IMR-90 (cell line): ENCODE measurements around the gene FBXW7.

Source experiments
- CEBPB ChIP-seq: IDR thresholded peaks from 2 replicates; pipeline ENCODE4 v1.6.1; 2012; ENCODE audit warnings: low read depth, low read length, improper control_type of control experiment
- CHD1 ChIP-seq: IDR thresholded peaks from 2 replicates; pipeline ENCODE4 v1.6.1; 2012; ENCODE audit warnings: low read depth, low read length, improper control_type of control experiment
- MAFK ChIP-seq: IDR thresholded peaks from 2 replicates; pipeline ENCODE4 v1.6.1; 2012; ENCODE audit warnings: low read depth, low read length, improper control_type of control experiment
- MAZ ChIP-seq: IDR thresholded peaks from 2 replicates; pipeline ENCODE4 v1.6.1; 2012; ENCODE audit warnings: low read depth, mild to moderate bottlenecking, low read length, improper control_type of control experiment, moderate library complexity, borderline replicate concordance
- NFE2L2 ChIP-seq: fragments of 150-350 bp; IDR thresholded peaks from 2 replicates; pipeline ENCODE4 v1.6.1; 2016; ENCODE audit warnings: low read depth, mild to moderate bottlenecking, low read length
- POLR2A ChIP-seq: IDR thresholded peaks from 2 replicates; pipeline ENCODE4 v1.6.1; 2012; ENCODE audit warnings: mild to moderate bottlenecking, low read depth, low read length
- RAD21 ChIP-seq: IDR thresholded peaks from 2 replicates; pipeline ENCODE4 v1.6.1; 2012; ENCODE audit warnings: low read length, improper control_type of control experiment
- RCOR1 ChIP-seq: IDR thresholded peaks from 2 replicates; pipeline ENCODE4 v1.6.1; 2012; ENCODE audit warnings: mild to moderate bottlenecking, low read length, improper control_type of control experiment; ENCODE audit not compliant: insufficient replicate concordance
- RFX5 ChIP-seq: IDR thresholded peaks from 2 replicates; pipeline ENCODE4 v1.8.0; 2012; ENCODE audit warnings: low read depth, mild to moderate bottlenecking, low read length, moderate library complexity
- SMC3 ChIP-seq: fragments of 150-350 bp; IDR thresholded peaks from 2 replicates; pipeline ENCODE4 v1.6.1; 2016; ENCODE audit warnings: low read depth, mild to moderate bottlenecking, antibody characterized with exemption, low read length, moderate library complexity
- TF ChIP-seq, protein P1 (sequence below): conservative IDR thresholded peaks from 2 replicates; pipeline ENCODE4 v1.5.1; 2012; ENCODE audit warnings: mild to moderate bottlenecking, low read depth, low read length, improper control_type of control experiment
- TF ChIP-seq, protein P2 (sequence below): fragments of 150-350 bp; IDR thresholded peaks from 2 replicates; pipeline ENCODE4 v1.6.1; 2017; ENCODE audit warnings: mild to moderate bottlenecking, antibody characterized with exemption, low read length, low read depth
- TF ChIP-seq, protein P3 (sequence below): fragments of 150-350 bp; IDR thresholded peaks from 2 replicates; pipeline ENCODE4 v1.6.1; 2016; ENCODE audit warnings: low read depth, mild to moderate bottlenecking, low read length, moderate library complexity, borderline replicate concordance

- TF ChIP-seq POLR2A (no peak), SMC3 (no peak), MAZ (no peak), CEBPB (no peak), RAD21 (no peak), RFX5 (no peak), RCOR1 (no peak), NFE2L2 (no peak), CHD1 (no peak), MAFK (no peak)
- TF ChIP-seq, protein P1, sequence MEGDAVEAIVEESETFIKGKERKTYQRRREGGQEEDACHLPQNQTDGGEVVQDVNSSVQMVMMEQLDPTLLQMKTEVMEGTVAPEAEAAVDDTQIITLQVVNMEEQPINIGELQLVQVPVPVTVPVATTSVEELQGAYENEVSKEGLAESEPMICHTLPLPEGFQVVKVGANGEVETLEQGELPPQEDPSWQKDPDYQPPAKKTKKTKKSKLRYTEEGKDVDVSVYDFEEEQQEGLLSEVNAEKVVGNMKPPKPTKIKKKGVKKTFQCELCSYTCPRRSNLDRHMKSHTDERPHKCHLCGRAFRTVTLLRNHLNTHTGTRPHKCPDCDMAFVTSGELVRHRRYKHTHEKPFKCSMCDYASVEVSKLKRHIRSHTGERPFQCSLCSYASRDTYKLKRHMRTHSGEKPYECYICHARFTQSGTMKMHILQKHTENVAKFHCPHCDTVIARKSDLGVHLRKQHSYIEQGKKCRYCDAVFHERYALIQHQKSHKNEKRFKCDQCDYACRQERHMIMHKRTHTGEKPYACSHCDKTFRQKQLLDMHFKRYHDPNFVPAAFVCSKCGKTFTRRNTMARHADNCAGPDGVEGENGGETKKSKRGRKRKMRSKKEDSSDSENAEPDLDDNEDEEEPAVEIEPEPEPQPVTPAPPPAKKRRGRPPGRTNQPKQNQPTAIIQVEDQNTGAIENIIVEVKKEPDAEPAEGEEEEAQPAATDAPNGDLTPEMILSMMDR, result no peak
- TF ChIP-seq, protein P2, sequence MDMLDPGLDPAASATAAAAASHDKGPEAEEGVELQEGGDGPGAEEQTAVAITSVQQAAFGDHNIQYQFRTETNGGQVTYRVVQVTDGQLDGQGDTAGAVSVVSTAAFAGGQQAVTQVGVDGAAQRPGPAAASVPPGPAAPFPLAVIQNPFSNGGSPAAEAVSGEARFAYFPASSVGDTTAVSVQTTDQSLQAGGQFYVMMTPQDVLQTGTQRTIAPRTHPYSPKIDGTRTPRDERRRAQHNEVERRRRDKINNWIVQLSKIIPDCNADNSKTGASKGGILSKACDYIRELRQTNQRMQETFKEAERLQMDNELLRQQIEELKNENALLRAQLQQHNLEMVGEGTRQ, result no peak
- TF ChIP-seq, protein P3, sequence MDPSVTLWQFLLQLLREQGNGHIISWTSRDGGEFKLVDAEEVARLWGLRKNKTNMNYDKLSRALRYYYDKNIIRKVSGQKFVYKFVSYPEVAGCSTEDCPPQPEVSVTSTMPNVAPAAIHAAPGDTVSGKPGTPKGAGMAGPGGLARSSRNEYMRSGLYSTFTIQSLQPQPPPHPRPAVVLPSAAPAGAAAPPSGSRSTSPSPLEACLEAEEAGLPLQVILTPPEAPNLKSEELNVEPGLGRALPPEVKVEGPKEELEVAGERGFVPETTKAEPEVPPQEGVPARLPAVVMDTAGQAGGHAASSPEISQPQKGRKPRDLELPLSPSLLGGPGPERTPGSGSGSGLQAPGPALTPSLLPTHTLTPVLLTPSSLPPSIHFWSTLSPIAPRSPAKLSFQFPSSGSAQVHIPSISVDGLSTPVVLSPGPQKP, result no peak
These were observed 228.2 kb downstream of the FBXW7 start for GRCh38 chr4:152307669-152308068.
